ENCODE measurements around the gene BPI. TPM values are rescaled to one million over a fixed set of nuclear protein-coding genes. Genes with fewer than 3 reads are reported as not detected.

BPI gene
- total RNA-seq, 1 experiment from 2014 or later, result not detected

- TF ChIP-seq CTCF (IDR thresholded peaks at IDR 0.05; ENCODE audit: insufficient read depth in 1 of 2, low read depth in 1 of 2, low read length in 1 of 2, severe bottlenecking in 1 of 2, unreplicated experiment in 1 of 2), result no peak
- BruUV-seq (replicated peaks), result no TSS peak
- intact Hi-C loops (cut with micrococcal nuclease; ENCODE audit: unreplicated experiment), result no loop called here
Measured at GRCh38 chr20:38354227-38354626, 50.3 kb downstream of the BPI start.

GRCh38 chr20:38355161-38356012, 51.4 kb downstream of the BPI start:
- intact Hi-C loops (cut with micrococcal nuclease; ENCODE audit: unreplicated experiment), result no loop called here
- POLR2A ChIA-PET, result no interaction called here
- Histone ChIP-seq H3K4me1 (no peaks in the 10 kb centered on the region), H3K36me3 (ENCODE audit: control insufficient read depth, insufficient read depth, low read length) (no peaks in the 10 kb centered on the region), H3K4me3 (ENCODE audit: low read depth, low read length) (no peak overlapping the region), H3K9me3 (no peaks in the 10 kb centered on the region), H3K27me3 (replicated peaks; ENCODE audit: control insufficient read depth, insufficient read depth, low read length) (no peaks in the 10 kb centered on the region)
- no peaks in the 10 kb centered on the region for H3K9me3 Mint-ChIP-seq (ENCODE audit: unreplicated experiment)
- H3K27ac Mint-ChIP-seq (ENCODE audit: unreplicated experiment), result no peak overlapping the region
- H3K4me1 Mint-ChIP-seq (ENCODE audit: low read depth, unreplicated experiment), result no peaks in the 10 kb centered on the region
- H3K27me3 Mint-ChIP-seq (ENCODE audit: insufficient read depth, unreplicated experiment), result no peaks in the 10 kb centered on the region
- TF ChIP-seq CTCF (IDR thresholded peaks at IDR 0.05; ENCODE audit: insufficient read depth in 1 of 2, low read depth in 1 of 2, low read length in 1 of 2, severe bottlenecking in 1 of 2, unreplicated experiment in 1 of 2), result no peak
- no peak overlapping the region for H3K4me3 Mint-ChIP-seq (ENCODE audit: unreplicated experiment)
- CTCF ChIA-PET, result interaction anchor here (0.7 to 2.3 kb wide), 2 partner anchors 9 to 16 kb away, joined by 6 to 10 read pairs; no protein-coding TSS in a partner anchor
- DNase-seq, result peak; percentile 36 to 62
- BruUV-seq (replicated peaks), result no TSS peak
- H3K36me3 Mint-ChIP-seq (ENCODE audit: insufficient read depth, unreplicated experiment), result no peaks in the 10 kb centered on the region

More at GRCh38 chr20:38354227-38354626, 50.3 kb downstream of the BPI start:
- H3K36me3 ChIP-seq (ENCODE audit: control insufficient read depth, insufficient read depth, low read length), result no peaks in the 10 kb centered on the region
- no peak overlapping the region for H3K27ac Mint-ChIP-seq (ENCODE audit: unreplicated experiment)
- no peaks in the 10 kb centered on the region for H3K9me3 ChIP-seq
- no peak overlapping the region for H3K4me3 ChIP-seq (ENCODE audit: low read depth, low read length)
- H3K27me3 Mint-ChIP-seq (ENCODE audit: insufficient read depth, unreplicated experiment), result no peaks in the 10 kb centered on the region
- H3K9me3 Mint-ChIP-seq (ENCODE audit: unreplicated experiment), result no peaks in the 10 kb centered on the region
- DNase-seq, result no peak
- POLR2A ChIA-PET, result no interaction called here
- CTCF ChIA-PET, result interaction anchor here (1.1 to 1.4 kb wide), 2 partner anchors 18 to 19 kb away, joined by 4 read pairs; no protein-coding TSS in a partner anchor
- no peaks in the 10 kb centered on the region for H3K4me1 Mint-ChIP-seq (ENCODE audit: low read depth, unreplicated experiment)
- H3K36me3 Mint-ChIP-seq (ENCODE audit: insufficient read depth, unreplicated experiment), result no peaks in the 10 kb centered on the region
- H3K27me3 ChIP-seq (replicated peaks; ENCODE audit: control insufficient read depth, insufficient read depth, low read length), result no peaks in the 10 kb centered on the region
- no peak overlapping the region for H3K4me3 Mint-ChIP-seq (ENCODE audit: unreplicated experiment)
- H3K4me1 ChIP-seq, result no peaks in the 10 kb centered on the region

- DNase-seq, result no peak
- no peak for TF ChIP-seq CTCF (IDR thresholded peaks at IDR 0.05; ENCODE audit: insufficient read depth in 1 of 2, low read depth in 1 of 2, low read length in 1 of 2, severe bottlenecking in 1 of 2, unreplicated experiment in 1 of 2)
- H3K27me3 Mint-ChIP-seq (ENCODE audit: insufficient read depth, unreplicated experiment), result no peaks in the 10 kb centered on the region
- CTCF ChIA-PET, result no interaction called here
- no peaks in the 10 kb centered on the region for H3K4me1 Mint-ChIP-seq (ENCODE audit: low read depth, unreplicated experiment)
- H3K27ac Mint-ChIP-seq (ENCODE audit: unreplicated experiment), result no peak overlapping the region
- no TSS peak for BruUV-seq (replicated peaks)
- Histone ChIP-seq H3K4me3 (ENCODE audit: low read depth, low read length) (no peak overlapping the region), H3K27me3 (replicated peaks; ENCODE audit: control insufficient read depth, insufficient read depth, low read length) (no peaks in the 10 kb centered on the region), H3K36me3 (ENCODE audit: control insufficient read depth, insufficient read depth, low read length) (no peaks in the 10 kb centered on the region), H3K4me1 (no peaks in the 10 kb centered on the region), H3K9me3 (no peaks in the 10 kb centered on the region)
- POLR2A ChIA-PET, result no interaction called here
- H3K9me3 Mint-ChIP-seq (ENCODE audit: unreplicated experiment), result no peaks in the 10 kb centered on the region
- intact Hi-C loops (cut with micrococcal nuclease; ENCODE audit: unreplicated experiment), result no loop called here
- no peak overlapping the region for H3K4me3 Mint-ChIP-seq (ENCODE audit: unreplicated experiment)
- H3K36me3 Mint-ChIP-seq (ENCODE audit: insufficient read depth, unreplicated experiment), result no peaks in the 10 kb centered on the region
Measured at GRCh38 chr20:38357653-38358207, 53.8 kb downstream of the BPI start.
